ENCODE results near the gene CACNA1B. TPM values are rescaled to one million over a fixed set of nuclear protein-coding genes. Genes with fewer than 3 reads are reported as not detected.

Gene CACNA1B
- total and polyA plus RNA-seq, 2 of the 4 experiments (the other 2 are of a cell fraction), result 0.02 TPM; not detected in 1

DNA sequence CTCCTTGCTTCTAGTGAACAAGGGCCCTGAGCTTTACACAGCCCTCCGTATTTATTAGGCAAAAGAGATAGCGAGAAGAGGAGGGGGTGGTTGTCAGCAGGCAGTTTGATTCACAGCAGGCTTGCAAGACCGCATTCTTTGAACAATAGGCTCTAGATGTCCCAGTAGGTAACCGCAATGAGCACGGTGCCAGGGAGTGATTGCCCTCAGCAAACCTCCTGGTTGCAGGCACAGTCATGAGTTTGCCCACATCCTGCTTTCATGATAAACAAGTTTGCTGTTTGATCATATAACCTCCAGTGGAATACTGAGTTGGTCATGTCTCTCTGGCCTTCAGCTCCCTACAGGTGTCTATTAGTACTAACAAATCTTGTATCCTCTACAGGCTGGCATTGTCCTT is 66.1 kb downstream of the CACNA1B start:
- no peak for DNase-seq
- Histone ChIP-seq H2AK5ac (ENCODE audit: low read depth, low read length) (no peak overlapping the region), H3K36me3 (ENCODE audit: control insufficient read depth, insufficient read depth, low read length) (no peaks in the 10 kb centered on the region), H3K14ac (replicated peaks; ENCODE audit: low read depth, low read length) (no peak overlapping the region), H3K56ac (ENCODE audit: extremely low read depth, insufficient read depth, low read length) (no peak overlapping the region), H3K9me1 (ENCODE audit: insufficient read depth, low read length) (no peaks in the 10 kb centered on the region), H3K9ac (ENCODE audit: low read depth, low read length) (no peak overlapping the region), H2BK5ac (ENCODE audit: low read depth, low read length, poor library complexity, severe bottlenecking) (no peak overlapping the region), H4K5ac (ENCODE audit: low read depth, low read length) (no peak overlapping the region), H3K4me2 (ENCODE audit: low read depth, low read length) (no peak overlapping the region), H2BK20ac (ENCODE audit: low read depth, low read length) (no peak overlapping the region), H3K4me3 (ENCODE audit: insufficient read depth, low read depth, low read length) (no peak overlapping the region), H2BK120ac (ENCODE audit: low read depth, low read length) (no peak overlapping the region), H3K23ac (ENCODE audit: low read depth, low read length) (no peak overlapping the region), H4K20me1 (ENCODE audit: insufficient read depth, low read length) (no peaks in the 10 kb centered on the region), H2BK15ac (ENCODE audit: low read depth, low read length) (no peak overlapping the region), H4K8ac (ENCODE audit: low read depth in 2 of 2, low read length in 2 of 2) (no peak overlapping the region), H3K27me3 (ENCODE audit: control insufficient read depth, insufficient read depth, low read length) (no peaks in the 10 kb centered on the region), H3K27ac (ENCODE audit: insufficient read depth, low read length) (no peak overlapping the region), H3K4ac (ENCODE audit: low read depth, low read length) (no peak overlapping the region), H4K91ac (ENCODE audit: insufficient read depth, low read depth, low read length) (no peak overlapping the region), H2AK9ac (replicated peaks; ENCODE audit: low read depth, low read length, poor library complexity) (no peak overlapping the region), H3K79me1 (ENCODE audit: low read depth in 1 of 2, low read length in 2 of 2) (no peaks in the 10 kb centered on the region), H3K18ac (ENCODE audit: low read depth, low read length) (no peak overlapping the region), H2AFZ (replicated peaks; ENCODE audit: low read length, poor library complexity) (no peak overlapping the region), H3K9me3 (ENCODE audit: control insufficient read depth, insufficient read depth, low read length) (peaks cover 27% of the 10 kb centered on the region), H3K4me1 (ENCODE audit: control insufficient read depth, insufficient read depth, low read length) (no peaks in the 10 kb centered on the region)
- no peak for TF ChIP-seq CEBPB (IDR thresholded peaks at IDR 0.05; ENCODE audit: low read depth, low read length)
- no peak for TF ChIP-seq SMC3 (IDR thresholded peaks at IDR 0.05; ENCODE audit: low read depth, low read length)
- no peak for TF ChIP-seq POLR2A (IDR thresholded peaks at IDR 0.05; ENCODE audit: low read depth, low read length)
- TF ChIP-seq MAFK (IDR thresholded peaks at IDR 0.05; ENCODE audit: low read depth, low read length), result no peak
- TF ChIP-seq RAD21 (IDR thresholded peaks at IDR 0.05; ENCODE audit: low read length), result no peak
- no peak for TF ChIP-seq RFX5 (IDR thresholded peaks at IDR 0.05; ENCODE audit: low read depth, low read length)
- TF ChIP-seq CHD1 (IDR thresholded peaks at IDR 0.05; ENCODE audit: low read depth, low read length), result no peak
- no peak for TF ChIP-seq MXI1 (IDR thresholded peaks at IDR 0.05; ENCODE audit: borderline replicate concordance, low read depth, low read length)
- TF ChIP-seq NFE2L2 (IDR thresholded peaks at IDR 0.05; ENCODE audit: low read depth, low read length), result no peak
- in situ Hi-C loops (cut with MboI; ENCODE audit: low sequenced_read_pairs), result no loop called here
- dilution Hi-C loops (cut with HindIII; ENCODE audit: low sequenced_read_pairs, unreplicated experiment), result no loop called here
- no peak for ATAC-seq (ENCODE audit: low read depth)
- intact Hi-C loops (cut with micrococcal nuclease), result no loop called here
- CTCF ChIA-PET, result no interaction called here
- 67% methylated on average over 1 of the region's 5 CpGs; no CpG with 5 or more reads in 1 of the 2 experiments for WGBS, 2 experiments (ENCODE audit: extremely low coverage in 2 of 2, insufficient read length in 1 of 2)
- POLR2A ChIA-PET (ENCODE audit: unreplicated experiment), result no interaction called here
- no TSS peak for BruUV-seq (replicated peaks)

Measured in IMR-90 (cell line).